Activated T-helper 2 cell treated with anti-CD3 and anti-CD28 coated beads, Interferon-gamma antibody, Interleukin-2, Interleukin-4, amounts not matched to agents 10 μg/mL and 5 μg/mL and 100 μg/mL, durations not matched to agents 14 hours and 24 hours and 36 hours (primary cell): ENCODE results near the gene DTHD1. TPM values are rescaled to one million over a fixed set of nuclear protein-coding genes. Genes with fewer than 3 reads are reported as not detected.
A peak's percentile ranks its signal among the peaks of the same experiment; 100 is the strongest.

Source experiments
- DNase-seq: peaks from one replicate; pipeline ENCODE4 v3.0.0; 2021; ENCODE audit warnings: low spot score
- H3K27ac Mint-ChIP-seq: one replicate; pipeline ENCODE4 v1.8.0; 2021; ENCODE audit warnings: mixed read lengths
- H3K27me3 Mint-ChIP-seq: one replicate; pipeline ENCODE4 v1.8.0; 2021; ENCODE audit warnings: low read depth, mixed read lengths
- H3K36me3 Mint-ChIP-seq: one replicate; pipeline ENCODE4 v1.8.0; 2021; ENCODE audit warnings: low read depth, mixed read lengths
- H3K4me1 Mint-ChIP-seq: one replicate; pipeline ENCODE4 v1.8.0; 2021; ENCODE audit warnings: low read depth, mixed read lengths
- H3K4me3 Mint-ChIP-seq: one replicate; pipeline ENCODE4 v1.8.0; 2021; ENCODE audit warnings: low read depth, mild to moderate bottlenecking, moderate library complexity, mixed read lengths
- H3K9me3 Mint-ChIP-seq: one replicate; pipeline ENCODE4 v1.8.0; 2021; ENCODE audit warnings: mixed read lengths
- intact Hi-C: fragments of 100-400 bp; cut with micrococcal nuclease; formaldehyde crosslinking; loops from one replicate; pipeline ENCODE4 v1.15.1; 2023
- total RNA-seq: library from RNA; stranded (reverse); gene quantifications from 2 replicates; pipeline ENCODE4 v1.2.3, GENCODE V29; 2022

Gene DTHD1
- total RNA-seq, 1 donor from 2014 or later = 1.1 TPM

GRCh38 chr4:36325499-36325898 is 44.1 kb downstream of the DTHD1 start:
- Mint-ChIP-seq H3K4me1 (peaks cover 62% of the 10 kb centered on the region), H3K27ac (peak overlapping the region; percentile 63), H3K27me3 (no peaks in the 10 kb centered on the region), H3K4me3 (no peak overlapping the region), H3K9me3 (no peaks in the 10 kb centered on the region), H3K36me3 (no peaks in the 10 kb centered on the region)
- DNase-seq = no peak
- intact Hi-C loops = loop anchor here (10.0 kb wide), 1 partner anchor 1809 kb away; no protein-coding TSS in a partner anchor

GRCh38 chr4:36325926-36326325 is 44.5 kb downstream of the DTHD1 start:
- H3K27me3 Mint-ChIP-seq = no peaks in the 10 kb centered on the region
- no peak overlapping the region for H3K4me3 Mint-ChIP-seq
- peaks cover 58% of the 10 kb centered on the region for H3K4me1 Mint-ChIP-seq
- H3K36me3 Mint-ChIP-seq = no peaks in the 10 kb centered on the region
- intact Hi-C loops = loop anchor here (10.0 kb wide), 1 partner anchor 1809 kb away; no protein-coding TSS in a partner anchor
- H3K27ac Mint-ChIP-seq = peak overlapping the region; percentile 63
- H3K9me3 Mint-ChIP-seq = no peaks in the 10 kb centered on the region
- DNase-seq = no peak

GRCh38 chr4:36326476-36327029 is 45.1 kb downstream of the DTHD1 start:
- Mint-ChIP-seq H3K27ac (no peak overlapping the region), H3K27me3 (no peaks in the 10 kb centered on the region), H3K4me1 (peaks cover 53% of the 10 kb centered on the region), H3K4me3 (no peak overlapping the region), H3K36me3 (no peaks in the 10 kb centered on the region), H3K9me3 (no peaks in the 10 kb centered on the region)
- DNase-seq = no peak
- intact Hi-C loops = loop anchor here (10.0 kb wide), 1 partner anchor 1808 kb away; no protein-coding TSS in a partner anchor

- intact Hi-C loops = loop anchor here (10.0 kb wide), 1 partner anchor 1807 kb away; no protein-coding TSS in a partner anchor
- Mint-ChIP-seq H3K27me3 (no peaks in the 10 kb centered on the region), H3K4me3 (no peak overlapping the region), H3K27ac (no peak overlapping the region), H3K9me3 (no peaks in the 10 kb centered on the region), H3K36me3 (no peaks in the 10 kb centered on the region), H3K4me1 (peaks cover 47% of the 10 kb centered on the region)
- DNase-seq = no peak
Observed at GRCh38 chr4:36327400-36327799, 46.0 kb downstream of the DTHD1 start.

- H3K9me3 Mint-ChIP-seq = no peaks in the 10 kb centered on the region
- DNase-seq = no peak
- peaks cover 47% of the 10 kb centered on the region for H3K4me1 Mint-ChIP-seq
- H3K4me3 Mint-ChIP-seq = no peak overlapping the region
- no peaks in the 10 kb centered on the region for H3K27me3 Mint-ChIP-seq
- intact Hi-C loops = loop anchor here (10.0 kb wide), 1 partner anchor 1807 kb away; no protein-coding TSS in a partner anchor
- H3K27ac Mint-ChIP-seq = no peak overlapping the region
- H3K36me3 Mint-ChIP-seq = no peaks in the 10 kb centered on the region
Observed at GRCh38 chr4:36328130-36328529, 46.7 kb downstream of the DTHD1 start.

GRCh38 chr4:36329228-36329627 is 47.8 kb downstream of the DTHD1 start:
- DNase-seq = no peak
- no peaks in the 10 kb centered on the region for H3K27me3 Mint-ChIP-seq
- H3K4me1 Mint-ChIP-seq = peaks cover 42% of the 10 kb centered on the region
- no peaks in the 10 kb centered on the region for H3K36me3 Mint-ChIP-seq
- H3K4me3 Mint-ChIP-seq = no peak overlapping the region
- intact Hi-C loops = loop anchor here (10.0 kb wide), 1 partner anchor 1806 kb away; no protein-coding TSS in a partner anchor
- H3K9me3 Mint-ChIP-seq = no peaks in the 10 kb centered on the region
- H3K27ac Mint-ChIP-seq = no peak overlapping the region

- Mint-ChIP-seq H3K4me1 (peaks cover 33% of the 10 kb centered on the region), H3K9me3 (no peaks in the 10 kb centered on the region), H3K27ac (no peak overlapping the region)
Observed at GRCh38 chr4:36330796-36331195, 49.4 kb downstream of the DTHD1 start.

GRCh38 chr4:36332023-36332781 is 50.8 kb downstream of the DTHD1 start:
- DNase-seq = no peak
- Mint-ChIP-seq H3K4me3 (no peak overlapping the region), H3K9me3 (no peaks in the 10 kb centered on the region), H3K27ac (peak overlapping the region; percentile 24), H3K4me1 (peaks cover 33% of the 10 kb centered on the region), H3K36me3 (no peaks in the 10 kb centered on the region), H3K27me3 (no peaks in the 10 kb centered on the region)
- intact Hi-C loops = loop anchor here (1.0 to 2.0 kb wide), 2 partner anchors 9 to 17 kb away; no protein-coding TSS in a partner anchor

More at GRCh38 chr4:36330796-36331195, 49.4 kb downstream of the DTHD1 start:
- H3K36me3 Mint-ChIP-seq = no peaks in the 10 kb centered on the region
- H3K27me3 Mint-ChIP-seq = no peaks in the 10 kb centered on the region
- intact Hi-C loops = no loop called here
- no peak overlapping the region for H3K4me3 Mint-ChIP-seq
- DNase-seq = no peak

GRCh38 chr4:36332782-36333131 is 51.3 kb downstream of the DTHD1 start:
- peak overlapping the region; percentile 24 for H3K27ac Mint-ChIP-seq
- no peak for DNase-seq
- no peak overlapping the region for H3K4me3 Mint-ChIP-seq
- H3K36me3 Mint-ChIP-seq = no peaks in the 10 kb centered on the region
- peaks cover 31% of the 10 kb centered on the region for H3K4me1 Mint-ChIP-seq
- intact Hi-C loops = loop anchor here (1.0 to 2.0 kb wide), 2 partner anchors 9 to 16 kb away; no protein-coding TSS in a partner anchor
- H3K27me3 Mint-ChIP-seq = no peaks in the 10 kb centered on the region
- no peaks in the 10 kb centered on the region for H3K9me3 Mint-ChIP-seq

- Mint-ChIP-seq H3K9me3 (no peaks in the 10 kb centered on the region), H3K27me3 (no peaks in the 10 kb centered on the region), H3K4me3 (no peak overlapping the region), H3K4me1 (peaks cover 35% of the 10 kb centered on the region), H3K27ac (no peak overlapping the region), H3K36me3 (no peaks in the 10 kb centered on the region)
- intact Hi-C loops = loop anchor here (2.0 kb wide), 1 partner anchor 15 kb away; no protein-coding TSS in a partner anchor
- DNase-seq = no peak
Observed at GRCh38 chr4:36333303-36333877, 52.0 kb downstream of the DTHD1 start.

- no peaks in the 10 kb centered on the region for H3K9me3 Mint-ChIP-seq
- H3K27me3 Mint-ChIP-seq = no peaks in the 10 kb centered on the region
- no peak for DNase-seq
- H3K4me3 Mint-ChIP-seq = no peak overlapping the region
- H3K36me3 Mint-ChIP-seq = no peaks in the 10 kb centered on the region
- intact Hi-C loops = no loop called here
- no peak overlapping the region for H3K27ac Mint-ChIP-seq
- H3K4me1 Mint-ChIP-seq = peaks cover 29% of the 10 kb centered on the region
Observed at GRCh38 chr4:36337665-36338185, 56.3 kb downstream of the DTHD1 start.

GRCh38 chr4:36338973-36339372 is 57.6 kb downstream of the DTHD1 start:
- no peaks in the 10 kb centered on the region for H3K36me3 Mint-ChIP-seq
- intact Hi-C loops = no loop called here
- no peaks in the 10 kb centered on the region for H3K9me3 Mint-ChIP-seq
- no peaks in the 10 kb centered on the region for H3K27me3 Mint-ChIP-seq
- DNase-seq = no peak
- H3K4me3 Mint-ChIP-seq = no peak overlapping the region
- peaks cover 21% of the 10 kb centered on the region for H3K4me1 Mint-ChIP-seq
- no peak overlapping the region for H3K27ac Mint-ChIP-seq
